Measurements from ENCODE around the gene CXCL5. TPM values are rescaled to one million over a fixed set of nuclear protein-coding genes. Genes with fewer than 3 reads are reported as not detected.

Gene CXCL5
- total and polyA plus RNA-seq, 4 donors: 0.03 to 0.33 (median 0.14) TPM; not detected in 1

DNA sequence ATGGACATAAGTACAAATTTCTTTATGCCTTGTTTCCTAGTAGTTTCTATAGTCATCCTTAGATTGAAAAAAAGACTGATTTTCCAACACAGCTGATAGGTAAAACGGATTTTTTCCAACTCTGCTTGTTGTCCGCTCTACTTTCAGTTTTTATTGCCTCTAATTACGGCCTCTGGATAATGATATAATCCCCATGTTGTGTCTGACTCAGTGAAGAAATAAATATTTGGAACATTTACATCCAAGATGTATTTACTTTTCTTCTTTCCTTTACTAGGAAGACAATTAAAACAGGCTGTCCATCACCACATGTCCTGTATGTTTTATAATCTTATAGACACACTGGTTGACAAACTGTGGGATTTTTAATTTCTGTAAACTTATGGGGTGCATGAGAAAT is 46.8 kb upstream of the CXCL5 start:
- 88% methylated on average over 3 of the region's 3 CpGs for whole genome bisulfite sequencing
- Histone ChIP-seq H3K36me3 (ENCODE audit: control insufficient read depth in 4 of 4, insufficient read depth in 3 of 4, low read depth in 1 of 4, low read length in 3 of 4) (no peaks in the 10 kb centered on the region), H3K4me1 (ENCODE audit: control insufficient read depth in 4 of 4, insufficient read depth in 4 of 4, low read length in 3 of 4) (no peaks in the 10 kb centered on the region), H3K9ac (ENCODE audit: low read depth in 1 of 2, low read length in 2 of 2) (no peak overlapping the region), H3K4me3 (ENCODE audit: low read depth in 1 of 3, low read length in 3 of 3) (no peak overlapping the region), H3K27ac (ENCODE audit: low read depth in 1 of 2, low read length in 2 of 2) (no peak overlapping the region), H3K9me3 (ENCODE audit: control insufficient read depth in 4 of 4, low read length in 3 of 4) (peaks cover 0 to 6% (median 0%) of the 10 kb centered on the region in 4 donors), H3K27me3 (ENCODE audit: control insufficient read depth in 4 of 4, insufficient read depth in 4 of 4, low read length in 3 of 4) (no peaks in the 10 kb centered on the region)
- TF ChIP-seq YY1 (IDR thresholded peaks at IDR 0.05) (no peak), RXRA (IDR thresholded peaks at IDR 0.05) (no peak), FOXA1 (IDR thresholded peaks at IDR 0.05) (no peak), HNF4A (conservative IDR thresholded peaks at IDR 0.05) (no peak), FOXA2 (IDR thresholded peaks at IDR 0.05) (no peak), HNF4G (IDR thresholded peaks at IDR 0.05) (no peak), SP1 (IDR thresholded peaks at IDR 0.05) (no peak), RAD21 (IDR thresholded peaks at IDR 0.05) (no peak), GABPA (IDR thresholded peaks at IDR 0.05 in 1 of 2, conservative IDR thresholded peaks at IDR 0.05 in 1 of 2) (no peak)
- TF ChIP-seq, protein P1, sequence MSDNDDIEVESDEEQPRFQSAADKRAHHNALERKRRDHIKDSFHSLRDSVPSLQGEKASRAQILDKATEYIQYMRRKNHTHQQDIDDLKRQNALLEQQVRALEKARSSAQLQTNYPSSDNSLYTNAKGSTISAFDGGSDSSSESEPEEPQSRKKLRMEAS (IDR thresholded peaks at IDR 0.05): no peak
- TF ChIP-seq, protein P2, sequence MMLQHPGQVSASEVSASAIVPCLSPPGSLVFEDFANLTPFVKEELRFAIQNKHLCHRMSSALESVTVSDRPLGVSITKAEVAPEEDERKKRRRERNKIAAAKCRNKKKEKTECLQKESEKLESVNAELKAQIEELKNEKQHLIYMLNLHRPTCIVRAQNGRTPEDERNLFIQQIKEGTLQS (IDR thresholded peaks at IDR 0.05): no peak
- TF ChIP-seq, protein P3, sequence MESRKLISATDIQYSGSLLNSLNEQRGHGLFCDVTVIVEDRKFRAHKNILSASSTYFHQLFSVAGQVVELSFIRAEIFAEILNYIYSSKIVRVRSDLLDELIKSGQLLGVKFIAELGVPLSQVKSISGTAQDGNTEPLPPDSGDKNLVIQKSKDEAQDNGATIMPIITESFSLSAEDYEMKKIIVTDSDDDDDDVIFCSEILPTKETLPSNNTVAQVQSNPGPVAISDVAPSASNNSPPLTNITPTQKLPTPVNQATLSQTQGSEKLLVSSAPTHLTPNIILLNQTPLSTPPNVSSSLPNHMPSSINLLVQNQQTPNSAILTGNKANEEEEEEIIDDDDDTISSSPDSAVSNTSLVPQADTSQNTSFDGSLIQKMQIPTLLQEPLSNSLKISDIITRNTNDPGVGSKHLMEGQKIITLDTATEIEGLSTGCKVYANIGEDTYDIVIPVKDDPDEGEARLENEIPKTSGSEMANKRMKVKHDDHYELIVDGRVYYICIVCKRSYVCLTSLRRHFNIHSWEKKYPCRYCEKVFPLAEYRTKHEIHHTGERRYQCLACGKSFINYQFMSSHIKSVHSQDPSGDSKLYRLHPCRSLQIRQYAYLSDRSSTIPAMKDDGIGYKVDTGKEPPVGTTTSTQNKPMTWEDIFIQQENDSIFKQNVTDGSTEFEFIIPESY (IDR thresholded peaks at IDR 0.05): no peak
- DNase-seq (ENCODE audit: low spot score): no peak

DNA sequence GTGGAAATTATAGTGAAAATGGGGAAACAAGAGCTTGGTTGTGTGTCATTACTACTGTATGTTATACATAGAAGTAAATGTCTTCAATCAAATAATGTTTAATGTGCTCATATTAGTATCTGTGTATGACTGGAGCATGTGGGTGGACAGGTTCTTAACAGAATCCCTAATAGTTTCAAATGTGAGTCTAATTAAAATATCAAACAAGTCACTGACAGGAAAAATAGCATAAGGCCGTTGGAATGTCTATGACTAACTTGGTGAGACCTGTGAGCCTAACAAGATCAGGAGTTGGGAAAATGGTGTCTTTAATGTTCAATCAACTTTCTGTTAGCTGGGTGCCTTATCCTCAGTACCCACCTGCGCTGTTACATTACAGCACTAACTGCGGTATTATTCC is 46.2 kb upstream of the CXCL5 start:
- Histone ChIP-seq H3K9me3 (ENCODE audit: control insufficient read depth in 4 of 4, low read length in 3 of 4) (peaks cover 0 to 6% (median 0%) of the 10 kb centered on the region in 4 donors), H3K27ac (ENCODE audit: low read depth in 1 of 2, low read length in 2 of 2) (no peak overlapping the region), H3K27me3 (ENCODE audit: control insufficient read depth in 4 of 4, insufficient read depth in 4 of 4, low read length in 3 of 4) (no peaks in the 10 kb centered on the region), H3K4me1 (ENCODE audit: control insufficient read depth in 4 of 4, insufficient read depth in 4 of 4, low read length in 3 of 4) (no peaks in the 10 kb centered on the region), H3K36me3 (ENCODE audit: control insufficient read depth in 4 of 4, insufficient read depth in 3 of 4, low read depth in 1 of 4, low read length in 3 of 4) (no peaks in the 10 kb centered on the region), H3K4me3 (ENCODE audit: low read depth in 1 of 3, low read length in 3 of 3) (no peak overlapping the region), H3K9ac (ENCODE audit: low read depth in 1 of 2, low read length in 2 of 2) (no peak overlapping the region)
- TF ChIP-seq RXRA (IDR thresholded peaks at IDR 0.05) (no peak), HNF4A (conservative IDR thresholded peaks at IDR 0.05) (no peak), HNF4G (IDR thresholded peaks at IDR 0.05) (no peak), JUND (IDR thresholded peaks at IDR 0.05) (no peak)
- TF ChIP-seq, protein P4, sequence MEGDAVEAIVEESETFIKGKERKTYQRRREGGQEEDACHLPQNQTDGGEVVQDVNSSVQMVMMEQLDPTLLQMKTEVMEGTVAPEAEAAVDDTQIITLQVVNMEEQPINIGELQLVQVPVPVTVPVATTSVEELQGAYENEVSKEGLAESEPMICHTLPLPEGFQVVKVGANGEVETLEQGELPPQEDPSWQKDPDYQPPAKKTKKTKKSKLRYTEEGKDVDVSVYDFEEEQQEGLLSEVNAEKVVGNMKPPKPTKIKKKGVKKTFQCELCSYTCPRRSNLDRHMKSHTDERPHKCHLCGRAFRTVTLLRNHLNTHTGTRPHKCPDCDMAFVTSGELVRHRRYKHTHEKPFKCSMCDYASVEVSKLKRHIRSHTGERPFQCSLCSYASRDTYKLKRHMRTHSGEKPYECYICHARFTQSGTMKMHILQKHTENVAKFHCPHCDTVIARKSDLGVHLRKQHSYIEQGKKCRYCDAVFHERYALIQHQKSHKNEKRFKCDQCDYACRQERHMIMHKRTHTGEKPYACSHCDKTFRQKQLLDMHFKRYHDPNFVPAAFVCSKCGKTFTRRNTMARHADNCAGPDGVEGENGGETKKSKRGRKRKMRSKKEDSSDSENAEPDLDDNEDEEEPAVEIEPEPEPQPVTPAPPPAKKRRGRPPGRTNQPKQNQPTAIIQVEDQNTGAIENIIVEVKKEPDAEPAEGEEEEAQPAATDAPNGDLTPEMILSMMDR (IDR thresholded peaks at IDR 0.05; ENCODE audit: low read depth, low read length, missing input control): no peak
- TF ChIP-seq, protein P5, sequence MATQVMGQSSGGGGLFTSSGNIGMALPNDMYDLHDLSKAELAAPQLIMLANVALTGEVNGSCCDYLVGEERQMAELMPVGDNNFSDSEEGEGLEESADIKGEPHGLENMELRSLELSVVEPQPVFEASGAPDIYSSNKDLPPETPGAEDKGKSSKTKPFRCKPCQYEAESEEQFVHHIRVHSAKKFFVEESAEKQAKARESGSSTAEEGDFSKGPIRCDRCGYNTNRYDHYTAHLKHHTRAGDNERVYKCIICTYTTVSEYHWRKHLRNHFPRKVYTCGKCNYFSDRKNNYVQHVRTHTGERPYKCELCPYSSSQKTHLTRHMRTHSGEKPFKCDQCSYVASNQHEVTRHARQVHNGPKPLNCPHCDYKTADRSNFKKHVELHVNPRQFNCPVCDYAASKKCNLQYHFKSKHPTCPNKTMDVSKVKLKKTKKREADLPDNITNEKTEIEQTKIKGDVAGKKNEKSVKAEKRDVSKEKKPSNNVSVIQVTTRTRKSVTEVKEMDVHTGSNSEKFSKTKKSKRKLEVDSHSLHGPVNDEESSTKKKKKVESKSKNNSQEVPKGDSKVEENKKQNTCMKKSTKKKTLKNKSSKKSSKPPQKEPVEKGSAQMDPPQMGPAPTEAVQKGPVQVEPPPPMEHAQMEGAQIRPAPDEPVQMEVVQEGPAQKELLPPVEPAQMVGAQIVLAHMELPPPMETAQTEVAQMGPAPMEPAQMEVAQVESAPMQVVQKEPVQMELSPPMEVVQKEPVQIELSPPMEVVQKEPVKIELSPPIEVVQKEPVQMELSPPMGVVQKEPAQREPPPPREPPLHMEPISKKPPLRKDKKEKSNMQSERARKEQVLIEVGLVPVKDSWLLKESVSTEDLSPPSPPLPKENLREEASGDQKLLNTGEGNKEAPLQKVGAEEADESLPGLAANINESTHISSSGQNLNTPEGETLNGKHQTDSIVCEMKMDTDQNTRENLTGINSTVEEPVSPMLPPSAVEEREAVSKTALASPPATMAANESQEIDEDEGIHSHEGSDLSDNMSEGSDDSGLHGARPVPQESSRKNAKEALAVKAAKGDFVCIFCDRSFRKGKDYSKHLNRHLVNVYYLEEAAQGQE (IDR thresholded peaks at IDR 0.05): no peak
- no peak for DNase-seq (ENCODE audit: low spot score)
- WGBS: 86% methylated on average over 3 of the region's 3 CpGs
